Vagina (tissue), 2 donors: ENCODE measurements around the gene IQCF6. TPM values are rescaled to one million over a fixed set of nuclear protein-coding genes. Genes with fewer than 3 reads are reported as not detected.

Source experiments
- DNase-seq, 2 donors: peaks; one replicate each; pipeline ENCODE4 v3.0.0-alpha.2; 2017; ENCODE audit errors: extremely low spot score in 2 of 2
- H3K27ac ChIP-seq: fragments of 200-600 bp; sonication (generic); one replicate; pipeline ENCODE4 v1.5.1; 2019
- H3K27me3 ChIP-seq: fragments of 200-600 bp; sonication (generic); one replicate; pipeline ENCODE4 v1.5.1; 2019
- H3K36me3 ChIP-seq, 2 donors: fragments of 200-600 bp; sonication (generic); one replicate each; pipeline ENCODE4 v1.5.1; 2017 to 2019
- H3K4me1 ChIP-seq: fragments of 200-600 bp; sonication (generic); one replicate; pipeline ENCODE4 v1.5.1; 2019
- H3K4me3 ChIP-seq, 2 donors: fragments of 200-600 bp; sonication (generic); 1 replicate in 1 of 2; 2 replicates in 1 of 2; pipeline ENCODE4 v1.5.1; 2016 to 2019
- H3K9me3 ChIP-seq: fragments of 200-600 bp; sonication (generic); one replicate; pipeline ENCODE4 v1.5.1; 2019
- POLR2A ChIP-seq, 2 donors: fragments of 450-650 bp; IDR thresholded peaks; one replicate each; pipeline ENCODE4 v1.6.1; 2017; ENCODE audit warnings: antibody characterized with exemption in 2 of 2, mild to moderate bottlenecking in 2 of 2, moderate library complexity in 2 of 2
- POLR2AphosphoS5 ChIP-seq, 2 donors: sonication (generic); formaldehyde crosslinking; IDR thresholded peaks; one replicate each; pipeline ENCODE4 v1.9.0; 2017; ENCODE audit warnings: antibody characterized with exemption in 2 of 2, mild to moderate bottlenecking in 2 of 2, low read depth in 1 of 2; ENCODE audit not compliant: insufficient read depth in 1 of 2
- intact Hi-C: fragments of 100-400 bp; cut with DNase I; formaldehyde crosslinking; loops from one replicate; pipeline ENCODE4 v1.15.1; 2023
- total RNA-seq: library from RNA; depleted of rRNA; stranded (reverse); fragments of >200 nt; gene quantifications from one replicate; pipeline ENCODE4 v1.2.3, GENCODE V29; 2016
- TF ChIP-seq, protein P1 (sequence below), 3 experiments: fragments of 450-650 bp in 2 of 3; fragments of 200-600 bp in 1 of 3; sonication (generic) in 1 of 3; IDR thresholded peaks; one replicate each; pipeline ENCODE4 v1.5.1; 2017 to 2019; ENCODE audit warnings: antibody characterized with exemption in 3 of 3, mild to moderate bottlenecking in 2 of 3, moderate library complexity in 2 of 3

IQCF6 gene
- total RNA-seq, 1 donor from 2014 or later, result not detected

DNA sequence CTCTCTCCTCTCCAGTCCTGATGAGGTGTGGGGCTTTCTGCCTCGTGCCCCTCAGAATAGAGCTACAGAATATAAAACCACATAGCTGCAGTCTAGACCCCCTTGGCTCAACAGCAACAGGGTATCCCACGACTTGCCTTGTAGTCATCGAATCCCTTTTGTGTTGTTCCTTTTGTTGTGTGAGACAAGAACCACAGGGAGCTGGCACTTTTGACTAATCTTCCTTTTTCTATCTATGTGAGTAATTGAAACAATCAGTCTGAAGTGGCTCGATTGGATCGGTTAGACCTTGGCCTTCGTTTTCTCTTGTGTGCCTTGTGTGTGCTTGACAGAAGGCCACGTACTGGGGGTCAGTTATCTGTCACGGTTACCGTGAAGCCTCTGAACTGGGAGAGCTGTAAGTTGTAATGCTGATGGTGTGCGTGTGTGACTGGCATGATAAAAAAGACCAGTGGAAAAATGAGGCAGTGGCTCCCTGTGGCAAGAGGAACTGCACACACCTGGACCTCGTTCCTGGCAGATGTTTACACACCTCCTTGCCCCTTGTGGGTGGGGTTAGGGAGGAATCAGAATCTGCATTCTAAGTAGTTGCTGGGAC is 23.2 kb upstream of the IQCF6 start:
- no peaks in the 10 kb centered on the region for H3K9me3 ChIP-seq
- TF ChIP-seq POLR2A (IDR thresholded peaks at IDR 0.05) (no peak), POLR2AphosphoS5 (IDR thresholded peaks at IDR 0.05; ENCODE audit: insufficient read depth in 1 of 2, low read depth in 1 of 2) (no peak)
- TF ChIP-seq, protein P1, sequence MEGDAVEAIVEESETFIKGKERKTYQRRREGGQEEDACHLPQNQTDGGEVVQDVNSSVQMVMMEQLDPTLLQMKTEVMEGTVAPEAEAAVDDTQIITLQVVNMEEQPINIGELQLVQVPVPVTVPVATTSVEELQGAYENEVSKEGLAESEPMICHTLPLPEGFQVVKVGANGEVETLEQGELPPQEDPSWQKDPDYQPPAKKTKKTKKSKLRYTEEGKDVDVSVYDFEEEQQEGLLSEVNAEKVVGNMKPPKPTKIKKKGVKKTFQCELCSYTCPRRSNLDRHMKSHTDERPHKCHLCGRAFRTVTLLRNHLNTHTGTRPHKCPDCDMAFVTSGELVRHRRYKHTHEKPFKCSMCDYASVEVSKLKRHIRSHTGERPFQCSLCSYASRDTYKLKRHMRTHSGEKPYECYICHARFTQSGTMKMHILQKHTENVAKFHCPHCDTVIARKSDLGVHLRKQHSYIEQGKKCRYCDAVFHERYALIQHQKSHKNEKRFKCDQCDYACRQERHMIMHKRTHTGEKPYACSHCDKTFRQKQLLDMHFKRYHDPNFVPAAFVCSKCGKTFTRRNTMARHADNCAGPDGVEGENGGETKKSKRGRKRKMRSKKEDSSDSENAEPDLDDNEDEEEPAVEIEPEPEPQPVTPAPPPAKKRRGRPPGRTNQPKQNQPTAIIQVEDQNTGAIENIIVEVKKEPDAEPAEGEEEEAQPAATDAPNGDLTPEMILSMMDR (IDR thresholded peaks at IDR 0.05), result no peak
- H3K27ac ChIP-seq, result no peak overlapping the region
- H3K36me3 ChIP-seq, result no peaks in the 10 kb centered on the region
- no peaks in the 10 kb centered on the region for H3K27me3 ChIP-seq
- H3K4me1 ChIP-seq, result no peaks in the 10 kb centered on the region
- no peak overlapping the region for H3K4me3 ChIP-seq
- intact Hi-C loops, result no loop called here
- DNase-seq, result no peak

DNA sequence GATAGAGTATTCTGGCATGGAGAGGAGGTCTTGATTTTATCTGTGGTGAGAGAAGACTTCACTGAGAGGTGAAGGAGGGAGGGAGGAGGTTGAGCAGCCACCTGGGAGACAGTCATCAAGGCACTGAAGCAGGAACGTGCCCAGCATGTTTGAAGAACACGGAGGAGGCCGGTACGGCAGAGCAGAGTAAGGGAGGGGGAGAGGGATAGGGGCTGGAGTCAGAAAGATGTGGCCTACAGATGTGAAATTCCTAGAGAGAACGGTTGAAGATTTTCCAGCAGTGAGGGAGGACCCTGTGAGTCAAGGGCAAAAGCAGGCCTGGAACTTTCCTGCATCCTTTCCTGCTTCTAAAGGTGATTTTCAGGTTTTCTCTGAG is 21.7 kb upstream of the IQCF6 start:
- no peak overlapping the region for H3K4me3 ChIP-seq
- no peaks in the 10 kb centered on the region for H3K36me3 ChIP-seq
- H3K4me1 ChIP-seq, result no peaks in the 10 kb centered on the region
- no peaks in the 10 kb centered on the region for H3K27me3 ChIP-seq
- DNase-seq, result no peak
- intact Hi-C loops, result no loop called here
- TF ChIP-seq, protein P1 (IDR thresholded peaks at IDR 0.05), result no peak
- H3K27ac ChIP-seq, result no peak overlapping the region
- H3K9me3 ChIP-seq, result no peaks in the 10 kb centered on the region

DNA sequence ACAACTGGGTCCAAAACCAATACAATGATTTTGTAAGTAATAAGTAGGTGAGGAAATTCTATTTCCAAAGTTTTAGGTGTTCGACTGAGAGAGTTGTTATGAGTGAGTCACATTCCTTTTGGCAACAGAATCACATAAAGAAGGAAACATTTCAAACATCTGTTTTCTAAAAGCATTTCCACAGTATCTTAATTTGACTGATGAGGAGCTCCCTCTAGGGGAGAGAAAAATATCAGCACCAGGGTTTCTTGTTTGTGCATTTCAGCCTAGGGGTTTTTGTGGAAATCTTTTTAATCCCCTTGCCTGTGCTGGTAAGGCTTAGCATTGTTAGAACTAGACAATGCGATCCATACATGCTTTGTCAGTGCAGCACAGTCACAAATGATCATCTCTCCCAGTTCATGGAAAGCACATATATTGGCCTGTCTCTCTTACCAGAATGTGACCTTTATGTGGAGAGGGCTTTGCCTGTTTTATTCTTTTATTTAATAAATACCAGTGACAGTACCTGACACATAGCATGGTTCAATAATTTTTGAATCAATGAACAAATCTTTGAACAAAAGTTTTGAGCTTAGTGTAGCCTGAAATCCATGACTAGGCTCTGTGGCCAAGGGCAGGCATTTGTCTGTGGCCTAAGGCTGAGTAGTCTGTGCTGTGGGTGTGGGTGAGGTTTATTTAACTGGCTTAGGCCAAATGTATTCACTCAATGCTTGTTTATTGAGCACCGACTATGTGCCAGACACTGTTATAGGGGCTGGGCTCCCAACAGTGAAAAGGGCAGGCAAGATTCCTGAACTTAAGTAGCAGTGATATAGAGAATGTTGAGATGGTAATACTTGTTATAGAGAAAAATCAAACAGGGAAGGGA is 21.1 kb upstream of the IQCF6 start:
- Histone ChIP-seq H3K27me3 (no peaks in the 10 kb centered on the region), H3K36me3 (no peaks in the 10 kb centered on the region), H3K27ac (no peak overlapping the region), H3K9me3 (no peaks in the 10 kb centered on the region), H3K4me1 (no peaks in the 10 kb centered on the region), H3K4me3 (no peak overlapping the region)
- TF ChIP-seq, protein P1 (IDR thresholded peaks at IDR 0.05), result peak; percentile 43 to 63 (median 61)
- TF ChIP-seq POLR2A (IDR thresholded peaks at IDR 0.05), result no peak
- TF ChIP-seq POLR2AphosphoS5 (IDR thresholded peaks at IDR 0.05; ENCODE audit: insufficient read depth in 1 of 2, low read depth in 1 of 2), result peak in 1 of 2 donors; percentile 57
- DNase-seq, result no peak
- intact Hi-C loops, result no loop called here

DNA sequence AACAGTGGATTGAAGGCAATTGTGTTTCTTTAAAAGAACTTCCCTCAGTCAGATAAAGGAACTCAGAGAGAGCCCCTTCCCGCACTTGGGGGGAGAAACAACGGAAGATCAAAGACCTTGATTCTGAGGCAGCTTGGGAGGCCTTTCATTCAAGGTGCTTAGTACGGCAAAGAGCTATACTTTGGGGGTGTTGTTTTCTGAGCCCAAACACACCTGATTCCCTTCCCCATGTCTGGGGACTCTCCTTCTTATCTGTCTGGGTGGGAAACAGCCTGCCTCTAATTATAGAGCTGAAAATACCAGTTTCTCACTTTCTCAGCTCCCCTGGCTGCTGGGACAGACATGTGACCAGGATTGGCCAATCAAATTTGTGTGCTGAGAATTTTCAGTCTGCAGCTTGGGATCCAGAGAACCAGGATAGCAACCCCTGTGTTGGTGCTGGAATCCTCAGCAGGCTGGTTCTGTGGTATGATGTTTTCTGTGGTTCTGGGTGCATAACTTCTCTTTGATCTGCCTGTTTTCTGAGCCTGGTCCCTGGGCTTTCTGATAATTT is 19.4 kb upstream of the IQCF6 start:
- Histone ChIP-seq H3K36me3 (no peaks in the 10 kb centered on the region), H3K4me1 (no peaks in the 10 kb centered on the region), H3K27ac (no peak overlapping the region), H3K9me3 (no peaks in the 10 kb centered on the region), H3K4me3 (no peak overlapping the region), H3K27me3 (no peaks in the 10 kb centered on the region)
- intact Hi-C loops, result no loop called here
- no peak for TF ChIP-seq POLR2AphosphoS5 (IDR thresholded peaks at IDR 0.05; ENCODE audit: insufficient read depth in 1 of 2, low read depth in 1 of 2)
- TF ChIP-seq, protein P1 (IDR thresholded peaks at IDR 0.05), result no peak
- TF ChIP-seq POLR2A (IDR thresholded peaks at IDR 0.05), result no peak
- DNase-seq, result no peak

DNA sequence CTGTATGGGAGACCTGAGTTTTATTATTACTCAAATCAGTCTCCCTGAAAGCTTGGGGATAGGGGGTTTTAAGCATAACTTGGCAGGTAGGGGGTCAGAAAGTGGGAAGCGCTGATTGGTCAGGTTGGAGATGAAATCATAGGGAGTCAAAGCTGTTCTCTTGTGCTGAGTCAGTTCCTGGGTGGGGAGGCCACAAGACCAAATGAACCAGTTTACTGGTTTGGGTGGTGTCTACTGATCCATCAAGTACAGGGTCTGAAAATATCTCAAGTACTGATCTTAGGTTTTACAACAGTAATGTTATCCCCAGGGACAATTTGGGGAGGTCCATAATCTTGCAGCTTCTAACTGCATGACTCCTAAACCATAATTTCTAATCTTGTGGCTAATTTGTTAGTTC is 17.8 kb upstream of the IQCF6 start:
- H3K9me3 ChIP-seq, result no peaks in the 10 kb centered on the region
- H3K4me3 ChIP-seq, result no peak overlapping the region
- DNase-seq, result no peak
- no peaks in the 10 kb centered on the region for H3K27me3 ChIP-seq
- TF ChIP-seq POLR2A (IDR thresholded peaks at IDR 0.05), result no peak
- TF ChIP-seq, protein P1 (IDR thresholded peaks at IDR 0.05), result no peak
- no peak for TF ChIP-seq POLR2AphosphoS5 (IDR thresholded peaks at IDR 0.05; ENCODE audit: insufficient read depth in 1 of 2, low read depth in 1 of 2)
- no peaks in the 10 kb centered on the region for H3K36me3 ChIP-seq
- no peak overlapping the region for H3K27ac ChIP-seq
- no peaks in the 10 kb centered on the region for H3K4me1 ChIP-seq
- intact Hi-C loops, result no loop called here
